Ramos (cell line): Measurements from ENCODE around the gene CYP2C18.
"Not testable (repeated sequence)": the region's sequence is repeated elsewhere in the genome, so short reads cannot be mapped to it uniquely, and the experiment has no call there.

Experiments
- in situ Hi-C: fragments of 300-500 bp; cut with MboI; formaldehyde crosslinking; loops from one replicate; pipeline ENCODE4 v1.14.3; 2022; ENCODE audit warnings: low sequenced_read_pairs; ENCODE audit not compliant: unreplicated experiment

The CYP2C18 gene

DNA sequence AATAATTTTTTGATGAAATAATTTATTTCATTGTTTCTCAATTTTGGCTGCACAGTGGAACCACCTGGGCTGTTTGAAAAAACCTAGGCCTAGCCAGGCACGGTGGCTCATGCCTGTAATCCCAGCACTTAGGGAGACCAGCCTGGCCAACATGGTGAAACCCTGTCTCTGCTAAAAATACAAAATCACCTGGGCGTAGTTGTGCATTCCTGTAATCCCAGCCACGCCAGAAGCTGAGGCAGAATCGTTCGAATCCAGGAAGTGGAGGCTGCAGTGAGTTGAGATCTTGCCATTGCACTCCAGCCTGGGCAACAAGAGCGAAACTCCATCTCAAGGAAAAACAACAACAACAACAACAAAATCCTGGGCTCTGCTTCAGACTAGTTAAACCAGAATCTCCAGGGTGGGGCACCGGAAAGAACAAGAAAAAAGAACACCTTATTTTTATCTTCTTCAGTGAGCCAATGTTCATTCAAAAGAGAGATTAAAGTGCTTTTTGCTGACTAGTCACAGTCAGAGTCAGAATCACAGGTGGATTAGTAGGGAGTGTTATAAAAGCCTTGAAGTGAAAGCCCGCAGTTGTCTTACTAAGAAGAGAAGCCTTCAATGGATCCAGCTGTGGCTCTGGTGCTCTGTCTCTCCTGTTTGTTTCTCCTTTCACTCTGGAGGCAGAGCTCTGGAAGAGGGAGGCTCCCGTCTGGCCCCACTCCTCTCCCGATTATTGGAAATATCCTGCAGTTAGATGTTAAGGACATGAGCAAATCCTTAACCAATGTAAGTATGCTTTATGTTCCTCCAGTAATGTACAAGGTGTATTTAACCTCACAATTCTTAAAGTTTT is at the start of gene CYP2C18:
Gene CYP2C18 (plus strand): TSS at position 516 of the 841 bp plus-strand sequence. CDS start 91 bp downstream, at position 607.
- in situ Hi-C loops: no loop called here

DNA sequence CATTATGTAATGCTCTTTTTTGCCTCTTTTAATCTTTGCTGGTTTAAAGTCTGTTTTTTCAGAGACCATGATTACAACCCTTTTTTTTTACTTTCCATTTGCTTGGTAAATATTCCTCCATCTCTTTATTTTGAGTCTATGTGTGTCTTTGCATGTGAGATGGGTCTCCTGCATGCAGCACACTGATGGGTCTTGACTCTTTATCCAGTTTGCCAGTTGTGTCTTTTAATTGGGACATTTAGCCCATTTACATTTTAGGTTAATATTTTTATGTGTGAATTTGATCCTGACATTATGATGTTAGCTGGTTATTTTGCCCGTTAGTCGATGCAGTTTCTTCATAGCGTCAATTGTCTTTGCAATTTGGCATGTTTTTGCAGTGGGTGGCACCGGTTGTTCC is 45.4 kb upstream of the CYP2C18 start:
- in situ Hi-C loops: not testable (repeated sequence)

DNA sequence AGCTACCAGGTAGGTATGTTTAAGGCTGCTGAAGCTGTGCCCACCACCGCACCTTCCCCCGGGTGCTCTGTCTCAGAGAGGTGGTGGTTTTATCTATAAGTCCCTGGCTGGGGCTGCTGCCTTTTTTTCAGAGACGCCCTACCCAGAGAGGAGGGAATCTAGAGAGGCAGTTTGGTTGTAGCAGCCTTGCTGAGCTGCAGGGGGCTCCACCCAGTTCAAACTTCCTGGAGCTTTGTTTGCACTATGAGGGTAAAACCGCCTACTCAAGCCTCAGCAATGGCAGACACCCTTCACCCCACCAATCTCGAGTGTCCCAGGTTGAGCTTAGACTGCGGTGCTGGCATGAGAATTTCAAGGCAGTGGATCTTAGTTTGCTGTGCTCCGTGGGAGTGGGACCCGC is 43.6 kb upstream of the CYP2C18 start:
- in situ Hi-C loops: no loop called here

DNA sequence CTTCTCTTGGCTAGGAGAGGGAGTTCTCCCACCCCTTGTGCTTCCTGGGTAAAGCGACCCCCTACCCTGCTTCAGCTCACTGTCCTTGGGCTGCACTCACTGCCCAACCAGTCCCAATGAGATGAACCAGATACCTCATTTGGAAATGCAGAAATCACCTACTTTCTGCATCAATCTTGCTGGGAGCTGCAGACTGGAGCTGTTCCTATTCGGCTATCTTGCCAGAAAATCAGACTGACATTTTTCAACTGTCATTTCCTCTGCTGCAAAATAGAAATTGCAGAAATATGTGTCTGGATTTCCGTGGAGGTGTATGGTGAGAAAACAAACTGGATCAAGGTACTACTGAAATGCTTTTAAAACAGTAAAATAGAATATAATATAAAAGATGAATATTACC is 43.0 kb upstream of the CYP2C18 start:
- in situ Hi-C loops: no loop called here

DNA sequence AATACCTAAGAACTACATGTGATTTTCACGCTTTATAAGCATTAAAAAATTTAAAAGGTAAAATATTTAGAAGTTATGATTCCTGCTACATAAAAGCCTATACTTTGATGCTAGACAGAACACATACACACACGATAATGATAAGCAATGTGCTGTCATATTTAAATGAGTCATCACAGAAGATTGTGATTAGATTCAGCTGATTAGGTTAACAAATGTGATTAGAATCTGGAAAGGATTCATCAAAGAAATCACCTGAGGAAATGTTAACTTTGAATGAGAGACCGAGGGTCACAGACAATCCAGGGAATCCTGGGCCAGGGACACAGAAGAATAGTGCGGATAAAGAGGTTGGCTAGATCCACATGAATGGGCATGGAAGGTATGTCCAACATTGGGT is 42.0 kb upstream of the CYP2C18 start:
- in situ Hi-C loops: no loop called here

DNA sequence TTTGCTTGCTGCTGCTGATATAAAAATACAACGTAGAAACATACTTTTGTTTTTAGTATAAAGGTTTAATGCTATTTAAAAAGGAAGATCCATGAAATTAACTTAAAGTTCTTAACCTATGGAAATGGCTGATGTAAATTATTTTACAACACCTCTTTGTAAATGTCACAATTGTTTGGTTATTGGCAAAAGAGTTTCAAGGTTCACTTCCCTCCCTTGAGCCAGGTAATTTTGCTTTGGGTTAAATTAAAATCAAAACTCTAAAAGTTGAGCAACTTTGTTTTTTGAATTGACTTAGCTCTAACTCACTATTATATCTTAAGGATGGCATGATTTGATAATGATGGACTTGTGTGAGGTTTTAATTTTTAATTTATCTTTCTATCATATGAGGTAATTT is 39.2 kb upstream of the CYP2C18 start:
- in situ Hi-C loops: no loop called here

DNA sequence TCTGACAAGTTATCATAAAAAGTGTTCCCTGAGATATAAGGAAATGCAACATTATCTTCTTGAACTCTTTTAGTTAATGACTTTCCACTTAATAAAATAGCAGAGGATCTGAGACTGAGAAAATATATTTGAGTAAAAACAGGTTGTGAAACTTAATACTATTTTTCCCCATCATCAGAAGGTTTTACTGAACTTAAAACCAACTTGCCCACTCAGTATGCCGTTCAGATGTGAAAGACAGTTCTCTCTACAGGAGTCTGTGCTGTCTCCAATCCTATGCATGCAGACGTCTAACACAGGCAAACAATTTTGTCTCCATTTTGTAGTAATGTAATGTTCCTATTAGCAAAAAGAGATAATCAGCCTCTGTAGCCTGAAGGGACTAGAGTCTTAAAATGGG is 38.2 kb upstream of the CYP2C18 start:
- in situ Hi-C loops: no loop called here

DNA sequence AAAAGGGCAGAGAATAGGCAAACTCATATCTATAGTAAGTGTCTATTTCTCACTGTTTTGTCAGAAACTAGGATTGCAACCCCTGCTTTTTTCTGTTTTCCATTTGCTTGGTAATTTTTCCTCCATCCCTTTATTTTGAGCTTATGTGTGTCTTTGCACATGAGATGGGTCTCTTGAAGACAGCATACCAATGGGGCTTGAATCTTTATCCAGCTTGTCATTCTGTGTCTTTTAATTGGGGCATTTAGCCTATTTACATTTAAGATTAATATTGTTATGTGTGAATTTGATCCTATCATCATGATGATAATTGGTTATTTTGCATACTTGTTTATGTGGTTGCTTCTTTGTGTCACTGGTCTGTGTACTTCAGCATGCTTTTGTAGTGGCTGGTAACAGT is 28.3 kb upstream of the CYP2C18 start:
- in situ Hi-C loops: not testable (repeated sequence)

DNA sequence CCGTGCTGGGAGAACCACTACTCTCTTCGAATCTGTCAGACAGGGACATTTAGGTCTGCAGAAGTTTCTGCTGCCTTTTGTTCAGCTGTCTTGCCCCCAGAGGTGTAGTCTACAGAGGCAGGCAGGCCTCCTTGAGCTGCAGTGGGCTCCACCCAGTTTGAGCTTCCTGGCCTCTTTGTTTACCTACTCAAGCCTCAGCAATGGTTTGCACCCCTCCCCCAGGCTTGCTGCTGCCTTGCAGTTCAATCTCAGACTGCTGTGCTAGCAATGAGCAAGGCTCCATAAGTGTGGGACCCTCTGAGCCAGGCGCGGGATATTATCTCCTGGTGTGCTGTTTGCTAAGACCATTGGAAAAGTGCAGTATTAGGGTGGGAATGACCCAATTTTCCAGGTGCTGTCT is 20.5 kb upstream of the CYP2C18 start:
- in situ Hi-C loops: not testable (repeated sequence)

DNA sequence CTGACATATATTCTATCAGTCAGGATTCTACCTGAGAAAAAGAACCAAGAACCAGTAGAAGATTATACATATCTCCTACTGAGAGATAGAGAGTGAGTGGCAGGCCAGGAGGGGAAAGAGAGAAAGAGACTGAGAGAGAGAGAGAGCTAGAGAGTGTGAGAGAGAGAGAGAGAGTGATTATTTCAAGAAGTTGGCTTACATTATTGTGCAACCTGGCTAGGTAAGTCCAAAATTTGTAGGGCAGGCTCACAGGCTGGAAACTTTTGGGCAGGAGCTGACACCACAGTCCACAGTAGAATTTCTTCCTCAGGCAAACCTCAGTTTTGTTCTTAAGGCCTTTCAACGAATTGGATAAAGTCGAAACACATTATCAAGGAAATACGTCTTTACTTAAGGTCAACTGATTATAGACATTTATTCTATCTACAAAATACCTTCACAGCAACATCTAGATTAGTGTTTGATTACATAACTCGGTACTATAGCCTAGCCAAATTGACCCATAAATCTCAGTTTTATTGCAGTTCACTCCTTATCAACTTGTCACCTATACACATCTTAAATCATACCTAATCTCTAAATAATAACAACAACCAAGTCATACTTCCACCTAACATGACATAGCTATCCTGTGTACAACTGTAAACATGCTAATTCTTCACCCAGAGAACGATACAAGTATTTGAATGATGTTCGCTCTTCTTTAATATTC is 17.0 kb upstream of the CYP2C18 start:
- in situ Hi-C loops: no loop called here

DNA sequence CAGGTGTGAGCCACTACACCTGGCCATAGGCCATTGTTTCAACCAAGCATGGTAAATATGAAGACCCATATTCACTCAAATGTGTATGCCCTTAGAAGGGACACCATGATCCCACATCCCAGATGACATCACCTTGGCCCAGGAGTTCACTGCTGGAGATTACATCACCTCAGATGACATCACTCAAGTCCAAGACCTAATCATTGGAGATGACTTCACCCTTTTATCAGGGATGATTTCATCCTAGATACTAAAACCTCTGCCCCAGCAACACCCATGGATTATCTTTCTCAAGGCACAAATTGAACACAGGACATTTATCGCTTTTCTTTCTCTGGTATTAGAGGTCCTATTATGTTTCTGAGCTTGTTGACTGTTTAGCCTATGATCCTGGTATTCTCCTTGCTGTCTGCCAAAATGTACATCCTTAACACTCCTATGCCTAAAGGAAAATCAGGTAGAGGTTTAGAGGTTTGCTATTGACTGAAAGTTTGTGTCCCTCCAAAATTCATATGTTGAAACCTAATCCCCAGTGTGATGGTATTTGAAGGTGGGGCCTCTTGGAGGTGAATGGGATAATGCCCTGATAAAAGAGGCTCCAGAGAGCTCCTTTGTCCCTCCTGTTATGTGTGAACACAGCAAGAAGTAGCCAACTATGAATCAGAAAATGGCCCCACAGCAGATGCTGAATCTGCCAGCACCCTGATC is 9.8 kb upstream of the CYP2C18 start:
- in situ Hi-C loops: no loop called here

DNA sequence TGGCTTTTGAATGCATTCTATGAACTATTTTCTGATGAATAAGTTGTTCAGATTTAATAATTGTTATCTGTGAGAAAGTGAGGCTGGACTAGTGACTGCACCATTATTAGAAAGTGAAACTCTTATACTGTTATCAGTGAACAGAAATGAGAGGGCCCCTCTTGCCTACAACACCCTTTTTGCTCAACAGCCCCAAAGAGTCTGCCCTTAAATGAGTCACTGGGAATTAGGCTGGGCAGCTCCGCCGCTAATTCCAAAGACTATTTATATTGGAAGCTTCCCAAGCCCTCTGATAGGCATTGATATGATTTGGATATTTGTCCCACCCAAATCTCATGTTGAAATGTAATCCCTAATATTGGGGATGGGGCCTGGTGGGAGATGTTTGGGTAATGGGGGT is 7.0 kb upstream of the CYP2C18 start:
- in situ Hi-C loops: no loop called here

DNA sequence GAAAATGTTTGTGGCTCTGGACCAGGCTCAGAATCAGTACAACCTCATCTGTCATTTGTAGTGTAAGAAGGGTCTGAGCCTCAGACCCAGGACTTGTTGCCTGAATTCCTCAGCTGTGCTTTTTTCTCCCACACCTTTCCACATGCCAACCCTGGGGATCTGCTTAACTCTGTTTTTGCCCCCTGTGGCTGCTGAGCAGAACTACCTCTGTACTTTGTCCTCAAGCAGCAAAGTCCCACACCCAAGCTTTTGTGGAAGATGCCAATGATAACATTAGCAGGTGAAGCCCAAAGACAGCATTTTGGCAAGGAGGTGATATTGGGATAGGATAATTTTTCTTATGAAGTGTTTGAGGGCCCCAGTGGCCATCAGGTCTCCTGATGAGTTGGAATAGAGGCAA is 5.8 kb upstream of the CYP2C18 start:
- in situ Hi-C loops: no loop called here

DNA sequence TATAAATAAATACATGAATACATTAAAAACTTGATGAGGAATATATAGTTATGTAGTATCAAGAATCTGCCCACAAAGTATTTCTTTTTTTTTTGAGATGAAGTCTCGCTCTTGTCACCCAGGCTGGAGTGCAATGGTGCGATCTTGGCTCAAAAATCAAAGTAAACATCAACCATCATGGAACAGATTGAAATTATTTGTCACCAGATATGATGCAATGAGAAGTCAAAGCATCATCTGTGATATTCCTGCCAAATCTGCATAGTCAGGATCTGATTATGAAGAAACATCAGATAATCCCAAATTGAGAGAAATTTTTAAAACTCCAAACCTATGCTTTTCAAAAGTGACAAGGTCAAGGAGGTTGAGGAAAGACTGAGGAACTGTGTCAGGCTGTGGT is 5.1 kb upstream of the CYP2C18 start:
- in situ Hi-C loops: no loop called here

DNA sequence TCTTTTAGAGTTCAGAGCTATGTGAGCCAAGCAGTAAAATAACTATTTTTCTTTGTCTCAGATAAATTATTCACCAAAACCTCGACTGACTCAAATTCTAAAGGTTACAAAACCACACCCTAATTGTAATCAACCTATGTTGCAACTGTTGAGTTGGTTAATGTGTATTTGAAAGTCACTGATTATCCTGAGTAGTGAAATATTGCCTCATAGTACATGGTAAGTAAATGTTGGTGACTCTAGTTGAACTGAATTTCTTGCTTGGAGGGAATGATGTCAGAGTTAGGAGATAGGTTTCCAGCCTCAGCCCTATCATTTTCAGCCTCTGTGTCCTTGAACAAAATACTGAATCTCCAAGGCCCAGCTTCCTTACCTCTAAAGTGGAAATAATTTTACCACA is 3.0 kb upstream of the CYP2C18 start:
- in situ Hi-C loops: no loop called here

DNA sequence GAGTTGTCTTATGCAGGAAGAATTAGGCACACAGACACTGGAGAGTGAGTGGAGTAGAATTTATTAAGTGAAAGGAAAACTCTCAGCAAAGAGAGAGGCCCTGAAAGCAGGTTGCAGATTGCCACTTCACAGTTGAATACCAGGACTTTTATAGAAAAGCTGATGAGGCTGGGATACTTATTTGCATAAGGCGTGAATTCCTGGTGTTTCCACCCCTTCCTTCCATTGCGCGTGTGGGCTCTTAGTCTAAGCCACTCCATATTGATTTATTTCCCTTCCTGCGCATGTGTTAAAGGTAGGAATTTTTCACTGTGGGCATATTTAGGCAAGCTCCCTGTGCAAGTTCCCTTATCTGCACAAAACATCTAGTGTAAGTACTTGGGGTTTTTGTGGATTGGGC is 893 bp upstream of the CYP2C18 start:
- in situ Hi-C loops: not testable (repeated sequence)

DNA sequence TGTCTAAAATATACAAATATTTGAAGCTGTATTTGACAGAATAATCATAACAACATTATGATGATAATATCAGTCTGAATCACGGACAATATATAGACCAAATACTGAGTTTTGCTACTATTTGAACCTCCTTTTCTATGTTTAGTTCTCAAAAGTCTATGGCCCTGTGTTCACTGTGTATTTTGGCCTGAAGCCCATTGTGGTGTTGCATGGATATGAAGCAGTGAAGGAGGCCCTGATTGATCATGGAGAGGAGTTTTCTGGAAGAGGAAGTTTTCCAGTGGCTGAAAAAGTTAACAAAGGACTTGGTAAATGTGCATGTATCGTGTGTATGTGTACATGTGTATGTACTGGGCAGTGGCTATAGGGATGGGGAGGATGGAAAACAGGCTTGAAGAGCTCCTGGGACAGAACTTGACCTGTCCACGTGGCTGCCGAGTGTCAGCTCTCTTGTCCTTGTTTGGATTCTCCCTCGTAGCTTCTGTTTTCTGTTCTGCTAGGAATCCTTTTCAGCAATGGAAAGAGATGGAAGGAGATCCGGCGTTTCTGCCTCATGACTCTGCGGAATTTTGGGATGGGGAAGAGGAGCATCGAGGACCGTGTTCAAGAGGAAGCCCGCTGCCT is 4.2 kb downstream of the CYP2C18 start:
- in situ Hi-C loops: no loop called here

DNA sequence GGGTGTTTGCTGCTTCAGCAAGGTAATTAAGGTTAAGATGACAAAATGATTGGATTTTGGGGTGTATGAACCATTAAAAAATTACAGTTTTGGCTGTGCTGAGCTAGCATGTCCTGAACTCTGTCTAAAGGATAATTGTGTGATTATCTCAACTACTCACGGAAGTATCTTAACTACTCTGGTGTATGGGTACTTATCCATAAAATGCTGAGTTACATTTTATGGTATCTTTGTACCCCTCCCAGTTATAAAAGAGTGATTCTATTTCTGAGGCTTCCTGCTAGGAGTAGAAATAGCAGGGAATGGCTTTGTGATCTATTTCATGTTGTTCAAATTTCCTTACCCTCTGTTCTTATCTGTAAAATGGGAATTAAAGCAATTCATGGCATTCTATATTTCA is 22.6 kb downstream of the CYP2C18 start:
- in situ Hi-C loops: no loop called here

DNA sequence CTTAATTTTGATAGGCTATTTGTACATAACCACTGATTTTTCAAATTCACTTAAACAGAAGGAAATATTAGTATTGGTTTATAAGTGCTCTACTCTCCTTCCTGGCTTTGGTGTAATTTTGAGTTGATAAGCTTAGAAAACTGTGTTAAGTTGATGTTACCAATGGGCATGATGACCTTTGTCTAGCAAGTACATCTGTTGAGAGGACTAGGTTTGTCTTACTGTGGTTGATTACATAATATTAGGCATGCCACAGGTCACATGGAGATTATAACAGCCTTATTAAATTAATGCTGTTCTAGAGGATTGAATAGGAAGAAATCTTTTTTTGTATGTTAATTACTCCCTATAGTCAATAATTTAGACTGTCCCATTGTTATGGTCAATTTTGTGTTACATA is 27.0 kb downstream of the CYP2C18 start:
- in situ Hi-C loops: no loop called here

DNA sequence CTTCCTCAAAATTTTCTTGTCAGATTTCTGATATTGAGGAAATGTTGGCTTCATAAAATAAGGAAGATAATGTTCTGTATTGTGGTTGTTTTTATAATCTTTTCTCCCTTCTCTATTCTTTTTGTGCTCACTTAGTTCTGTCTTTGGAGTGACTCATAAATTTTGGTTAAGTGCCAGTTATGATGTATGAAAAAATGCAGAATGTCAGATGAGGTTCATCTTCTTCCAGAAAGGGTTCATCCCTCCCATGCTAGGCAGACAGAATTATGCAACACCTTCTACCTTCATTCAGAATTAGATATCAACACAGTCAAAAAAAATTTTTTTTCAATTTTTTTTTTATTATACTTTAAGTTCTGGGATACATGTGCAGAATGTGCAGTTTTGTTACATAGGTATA is 42.3 kb downstream of the CYP2C18 start:
- in situ Hi-C loops: no loop called here

DNA sequence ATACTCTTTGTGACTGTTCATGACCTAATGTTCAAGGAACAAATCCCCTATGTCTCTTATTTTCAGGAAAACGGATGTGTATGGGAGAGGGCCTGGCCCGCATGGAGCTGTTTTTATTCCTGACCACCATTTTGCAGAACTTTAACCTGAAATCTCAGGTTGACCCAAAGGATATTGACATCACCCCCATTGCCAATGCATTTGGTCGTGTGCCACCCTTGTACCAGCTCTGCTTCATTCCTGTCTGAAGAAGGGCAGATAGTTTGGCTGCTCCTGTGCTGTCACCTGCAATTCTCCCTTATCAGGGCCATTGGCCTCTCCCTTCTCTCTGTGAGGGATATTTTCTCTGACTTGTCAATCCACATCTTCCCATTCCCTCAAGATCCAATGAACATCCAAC is 51.7 kb downstream of the CYP2C18 start:
- in situ Hi-C loops: no loop called here
